Measurements from ENCODE around the gene HK1.

- no peak for TF ChIP-seq EZH2phosphoT487 (IDR thresholded peaks at IDR 0.05; ENCODE audit: low read depth)
- no peak for TF ChIP-seq CTCF (IDR thresholded peaks at IDR 0.05; ENCODE audit: low read depth, low read length)
These were observed 48.2 kb upstream of the HK1 start for GRCh38 chr10:69230128-69230527.
